Hematopoietic multipotent progenitor cell treated with erythropoietin and hydrocortisone succinate and interleukin-3 and kit ligand, for 17 days (in vitro differentiated cells): Measurements from ENCODE around the gene WSCD2.

ENCODE experiments used
- DNase-seq: peaks from one replicate; pipeline ENCODE4 v3.0.0-alpha.2; 2015; ENCODE audit warnings: low spot score

The WSCD2 gene

GRCh38 chr12:108128221-108129016, 669 bp upstream of the WSCD2 start:
- no peak for DNase-seq

- no peak for DNase-seq
Observed at GRCh38 chr12:108131035-108131434, 1.9 kb downstream of the WSCD2 start.

- no peak for DNase-seq
Observed at GRCh38 chr12:108131657-108132126, 2.6 kb downstream of the WSCD2 start.

- DNase-seq: no peak
Observed at GRCh38 chr12:108133482-108133881, 4.4 kb downstream of the WSCD2 start.

GRCh38 chr12:108134744-108135143, 5.7 kb downstream of the WSCD2 start:
- DNase-seq: no peak

- no peak for DNase-seq
Observed at GRCh38 chr12:108135627-108136026, 6.5 kb downstream of the WSCD2 start.

- DNase-seq: no peak
Observed at GRCh38 chr12:108136697-108137096, 7.6 kb downstream of the WSCD2 start.

GRCh38 chr12:108139454-108139853, 10.4 kb downstream of the WSCD2 start:
- no peak for DNase-seq

GRCh38 chr12:108140501-108140900, 11.4 kb downstream of the WSCD2 start:
- DNase-seq: no peak

GRCh38 chr12:108141600-108142130, 12.6 kb downstream of the WSCD2 start:
- DNase-seq: no peak

GRCh38 chr12:108143144-108143543, 14.1 kb downstream of the WSCD2 start:
- DNase-seq: no peak

GRCh38 chr12:108144080-108144479, 15.0 kb downstream of the WSCD2 start:
- no peak for DNase-seq

- no peak for DNase-seq
Observed at GRCh38 chr12:108145011-108145410, 15.9 kb downstream of the WSCD2 start.

- no peak for DNase-seq
Observed at GRCh38 chr12:108146035-108146893, 17.2 kb downstream of the WSCD2 start.

GRCh38 chr12:108147279-108147678, 18.2 kb downstream of the WSCD2 start:
- DNase-seq: no peak

GRCh38 chr12:108148521-108149074, 19.5 kb downstream of the WSCD2 start:
- DNase-seq: no peak

GRCh38 chr12:108150436-108150835, 21.3 kb downstream of the WSCD2 start:
- no peak for DNase-seq

- no peak for DNase-seq
Observed at GRCh38 chr12:108151533-108152169, 22.6 kb downstream of the WSCD2 start.

GRCh38 chr12:108152170-108152538, 23.1 kb downstream of the WSCD2 start:
- DNase-seq: no peak

GRCh38 chr12:108156717-108157116, 27.6 kb downstream of the WSCD2 start:
- no peak for DNase-seq

GRCh38 chr12:108157870-108158459, 28.9 kb downstream of the WSCD2 start:
- DNase-seq: no peak

GRCh38 chr12:108162207-108162606, 33.1 kb downstream of the WSCD2 start:
- no peak for DNase-seq
